GM21515 (cell line): ENCODE results near the gene TPP2.

ENCODE experiments used
- ATAC-seq: cut with Tn5 transposase; IDR thresholded peaks from one replicate; pipeline ENCODE4 v1.9.1; 2021; ENCODE audit not compliant: unreplicated experiment

The TPP2 gene

DNA sequence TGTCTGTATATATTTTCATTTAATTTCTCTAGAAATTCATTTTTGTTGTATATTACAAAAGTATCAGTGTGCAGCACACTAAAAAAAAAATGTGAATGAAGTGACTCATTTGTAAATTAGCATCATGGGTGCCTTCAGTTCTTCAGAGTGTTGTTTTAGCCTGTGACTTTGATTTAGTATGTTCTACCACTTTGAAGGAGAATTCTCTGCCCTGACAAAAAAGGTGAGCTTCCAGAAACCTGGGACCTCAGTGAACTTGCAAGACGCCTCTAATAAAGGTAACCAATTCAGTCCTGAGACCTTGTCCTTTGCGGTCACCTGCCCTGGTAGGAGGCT, 95.7 kb downstream of the TPP2 start:
- no peak for ATAC-seq

GRCh38 chr13:102693250-102693649, 96.5 kb downstream of the TPP2 start:
- ATAC-seq = no peak

GRCh38 chr13:102693776-102694175, 97.0 kb downstream of the TPP2 start:
- no peak for ATAC-seq

GRCh38 chr13:102694937-102695336, 98.2 kb downstream of the TPP2 start, which contains the start of gene METTL21C:
TSS of gene METTL21C (minus strand) at chr13:102695044. CDS start at chr13:102694498, 546 bp downstream.
- ATAC-seq = no peak

- no peak for ATAC-seq
These were observed 99.7 kb downstream of the TPP2 start for GRCh38 chr13:102696465-102696864.

GRCh38 chr13:102697264-102697663, 100.5 kb downstream of the TPP2 start:
- ATAC-seq = no peak

- no peak for ATAC-seq
These were observed 101.3 kb downstream of the TPP2 start for GRCh38 chr13:102697929-102698648.

- no peak for ATAC-seq
These were observed 101.8 kb downstream of the TPP2 start for GRCh38 chr13:102698649-102698980.

- ATAC-seq = no peak
These were observed 102.7 kb downstream of the TPP2 start for GRCh38 chr13:102699504-102699903.

DNA sequence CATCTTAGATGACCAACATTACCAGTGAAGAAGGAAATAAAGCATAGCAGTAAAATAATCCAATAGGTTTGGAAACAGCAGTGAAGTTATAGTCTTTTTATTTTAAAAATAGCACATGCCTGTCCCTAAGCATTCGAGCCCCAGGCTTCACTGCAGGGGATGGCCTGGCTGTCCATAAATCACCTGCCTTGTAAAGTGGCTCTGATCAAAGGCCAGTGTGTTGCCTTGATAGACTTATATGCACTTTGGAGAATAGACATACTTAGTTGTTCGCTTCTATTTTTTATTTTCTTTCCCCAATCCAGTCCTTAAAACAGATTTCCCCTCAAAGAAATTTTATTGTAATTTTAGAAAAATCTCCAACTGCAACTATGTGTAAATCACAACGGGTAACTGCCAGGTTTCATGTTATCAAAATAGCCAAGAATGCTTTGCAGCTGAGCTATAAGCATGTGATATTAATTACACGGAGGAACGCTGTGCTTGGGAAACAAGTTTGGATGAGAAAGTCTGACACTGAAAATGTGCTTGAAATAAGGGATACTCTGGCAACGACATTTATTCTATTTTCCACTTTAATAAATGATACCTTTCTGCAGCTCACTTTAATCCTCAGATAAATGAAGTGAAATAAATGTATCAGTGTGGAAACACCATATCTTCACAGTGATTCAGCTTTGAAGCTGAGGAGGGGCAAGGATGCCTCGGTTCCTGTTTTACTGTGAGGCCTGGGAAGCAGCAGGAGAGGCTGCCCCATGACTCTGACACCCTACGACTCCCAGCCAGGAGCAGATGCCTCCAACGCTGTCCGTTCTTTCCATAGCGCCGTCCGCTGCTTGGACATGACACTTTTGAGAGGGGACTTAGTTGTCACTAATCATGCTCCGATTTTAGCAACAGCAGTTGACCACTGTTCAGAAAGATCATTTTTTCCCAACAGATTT, 103.6 kb downstream of the TPP2 start:
- no peak for ATAC-seq

GRCh38 chr13:102701331-102701730, 104.5 kb downstream of the TPP2 start:
- ATAC-seq = no peak

DNA sequence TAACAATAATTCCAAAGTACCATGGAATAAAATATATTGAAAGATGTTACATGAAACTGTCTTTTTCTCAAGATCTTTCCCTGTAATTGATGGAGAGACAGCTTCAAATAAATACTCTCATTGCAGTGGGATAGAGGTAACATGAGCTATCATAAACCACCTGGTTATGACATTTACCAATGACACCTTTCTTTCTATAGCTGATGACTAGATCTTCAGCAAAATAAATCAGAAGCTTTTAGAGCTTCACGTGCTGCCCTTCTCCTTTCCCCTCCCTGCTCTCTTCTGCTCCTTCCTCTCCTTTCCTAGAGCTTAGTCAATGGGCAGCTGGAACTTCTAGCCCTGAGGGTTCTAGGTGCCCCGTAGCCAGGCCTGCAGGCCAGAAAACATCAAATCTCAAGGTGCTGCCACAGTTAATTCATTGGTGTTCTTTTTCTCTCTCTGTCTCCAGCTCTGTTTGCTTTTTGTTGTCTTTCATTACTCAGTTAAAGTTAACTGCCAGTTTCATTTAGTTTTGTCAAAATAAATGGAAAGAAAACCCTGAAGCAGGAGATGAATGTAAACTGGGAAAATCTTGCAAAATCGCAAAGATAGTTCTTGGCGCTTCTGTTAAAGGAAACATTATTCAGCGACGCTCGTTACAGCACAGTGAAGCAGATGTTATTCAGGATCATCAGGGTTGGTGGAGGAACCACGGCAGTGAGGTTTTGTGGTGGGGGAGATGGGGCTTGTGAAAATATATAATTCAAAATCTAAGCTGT, 106.4 kb downstream of the TPP2 start:
- no peak for ATAC-seq

- no peak for ATAC-seq
These were observed 106.9 kb downstream of the TPP2 start for GRCh38 chr13:102703726-102704035.

DNA sequence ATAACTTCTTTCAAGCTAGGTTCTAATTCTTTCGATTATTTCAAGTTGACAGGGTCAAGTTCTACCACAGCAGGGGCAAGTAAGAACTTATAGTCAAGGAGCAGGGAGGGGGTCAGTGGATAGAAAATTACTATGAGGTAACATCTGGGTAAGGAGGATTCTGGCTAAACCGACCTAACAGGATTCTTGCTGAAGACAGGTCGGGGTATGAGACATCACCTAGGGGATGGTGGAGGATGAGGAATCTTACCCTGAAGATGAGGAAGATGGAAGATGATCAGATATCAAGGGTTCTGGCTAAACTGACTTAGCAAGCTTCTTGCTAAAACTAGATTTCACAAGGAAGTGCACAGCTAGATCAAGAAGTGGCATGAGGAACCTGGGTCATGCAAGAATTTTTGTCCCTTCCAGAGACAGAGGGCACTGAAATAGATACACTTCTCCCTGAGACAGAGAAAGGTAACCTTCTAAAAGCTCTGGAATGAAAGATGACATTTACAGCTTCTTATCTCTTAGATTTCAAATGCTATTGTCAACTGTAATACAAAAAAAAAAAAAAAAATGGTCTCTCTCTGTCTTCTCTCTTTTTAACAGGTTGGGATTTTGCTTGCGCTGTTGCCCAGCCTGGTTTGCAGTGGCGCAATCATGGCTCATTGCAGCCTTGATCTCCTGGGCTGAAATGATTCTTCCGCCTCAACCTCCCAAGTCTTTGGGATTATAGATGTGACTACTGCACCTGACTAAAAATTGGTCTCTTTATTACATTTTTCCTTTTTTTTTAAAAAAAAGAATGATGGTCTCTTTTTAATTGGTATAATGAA, 107.7 kb downstream of the TPP2 start:
- no peak for ATAC-seq

DNA sequence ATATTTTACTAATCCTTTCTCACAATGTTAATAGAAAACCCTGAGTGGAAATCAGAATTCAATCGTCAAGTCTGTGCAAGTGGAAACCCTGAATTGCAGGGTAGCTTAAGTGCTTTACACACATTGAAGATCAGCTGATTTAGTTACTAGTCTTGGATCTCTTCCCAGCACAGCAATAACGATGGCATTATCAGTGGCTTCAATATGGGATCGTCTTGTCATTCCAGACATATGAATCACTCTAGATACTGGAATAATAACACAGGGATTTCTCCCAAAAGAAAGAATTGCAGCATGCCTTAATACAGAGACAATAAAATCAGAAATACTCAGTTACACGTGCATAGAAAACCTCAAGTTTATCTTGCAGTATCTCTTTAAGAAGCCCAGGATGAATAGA, 110.7 kb downstream of the TPP2 start:
- ATAC-seq = no peak

DNA sequence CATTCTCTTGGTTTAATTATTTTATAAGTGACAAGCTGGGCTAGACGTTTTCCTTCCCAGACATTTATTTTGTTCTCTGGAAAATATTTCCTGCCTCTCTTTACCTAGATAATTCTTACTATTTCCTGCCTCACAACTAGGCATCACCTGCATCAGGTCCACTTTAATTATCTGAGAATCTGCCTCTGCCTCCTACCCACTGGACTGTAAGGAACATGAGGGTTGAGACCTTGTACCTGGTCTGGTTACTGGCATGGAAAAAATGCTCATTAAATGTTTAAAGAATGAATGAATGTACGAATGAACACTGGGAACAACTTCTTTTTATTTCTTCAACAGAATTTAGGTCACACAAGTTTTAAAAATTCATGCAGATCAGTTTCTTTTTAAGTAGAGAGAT, 111.4 kb downstream of the TPP2 start:
- ATAC-seq = no peak

GRCh38 chr13:102708991-102709390, 112.2 kb downstream of the TPP2 start:
- no peak for ATAC-seq

- ATAC-seq = no peak
These were observed 112.8 kb downstream of the TPP2 start for GRCh38 chr13:102709536-102709935.

GRCh38 chr13:102710261-102710679, 113.5 kb downstream of the TPP2 start:
- ATAC-seq = no peak

- no peak for ATAC-seq
These were observed 118.7 kb downstream of the TPP2 start for GRCh38 chr13:102715447-102715846.

- ATAC-seq = no peak
These were observed 122.0 kb downstream of the TPP2 start for GRCh38 chr13:102718746-102719145.
